ENCODE measurements around the gene RPA3.

RPA3 gene

DNA sequence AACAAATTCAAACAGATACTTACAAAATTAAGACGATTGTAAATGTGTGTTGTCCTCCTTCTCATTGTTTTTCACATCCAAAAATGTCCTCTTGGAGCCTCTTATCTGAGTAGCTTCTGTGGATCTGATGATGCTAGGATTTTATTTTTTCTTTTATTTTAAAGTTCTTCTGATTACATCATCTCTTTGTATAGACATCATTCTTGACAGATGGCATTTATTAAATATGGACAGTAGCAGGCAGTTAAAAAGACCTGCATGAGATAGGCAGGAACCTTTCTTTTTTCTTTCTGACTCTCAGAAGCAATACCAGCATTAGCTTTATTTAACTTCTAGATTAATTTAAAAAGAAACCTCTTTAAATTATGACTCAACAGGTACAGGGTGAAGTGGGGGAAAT lies at the start of gene RPA3:
Gene RPA3, minus strand, starts transcription at position 116 of the 400 bp plus-strand sequence. CDS start 78,189 bp downstream, outside the sequence.
- no peak for DNase-seq

DNA sequence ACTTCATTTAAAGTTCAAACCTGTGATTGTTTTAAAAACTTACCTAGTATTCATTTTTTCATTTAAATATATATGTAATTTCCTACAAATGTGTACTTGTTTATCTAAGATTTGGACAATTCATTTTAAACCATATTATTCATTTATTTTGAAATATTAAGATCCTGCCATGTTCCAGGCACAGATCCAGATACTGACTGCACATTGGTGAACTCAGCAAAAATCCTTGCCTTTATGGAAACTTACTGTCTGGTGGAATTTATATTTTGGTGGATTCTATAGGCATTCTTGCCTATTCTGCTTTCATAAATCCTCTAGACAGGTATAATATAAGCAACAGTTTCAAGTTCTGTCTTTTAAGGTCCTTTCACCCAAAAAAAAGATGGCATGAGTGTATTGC lies 48.3 kb upstream of the RPA3 start:
- no peak for DNase-seq

GRCh38 chr7:7765422-7765821 lies 47.0 kb upstream of the RPA3 start:
- no peak for DNase-seq

- DNase-seq = no peak
Measured at GRCh38 chr7:7764520-7765396, 46.4 kb upstream of the RPA3 start.

DNA sequence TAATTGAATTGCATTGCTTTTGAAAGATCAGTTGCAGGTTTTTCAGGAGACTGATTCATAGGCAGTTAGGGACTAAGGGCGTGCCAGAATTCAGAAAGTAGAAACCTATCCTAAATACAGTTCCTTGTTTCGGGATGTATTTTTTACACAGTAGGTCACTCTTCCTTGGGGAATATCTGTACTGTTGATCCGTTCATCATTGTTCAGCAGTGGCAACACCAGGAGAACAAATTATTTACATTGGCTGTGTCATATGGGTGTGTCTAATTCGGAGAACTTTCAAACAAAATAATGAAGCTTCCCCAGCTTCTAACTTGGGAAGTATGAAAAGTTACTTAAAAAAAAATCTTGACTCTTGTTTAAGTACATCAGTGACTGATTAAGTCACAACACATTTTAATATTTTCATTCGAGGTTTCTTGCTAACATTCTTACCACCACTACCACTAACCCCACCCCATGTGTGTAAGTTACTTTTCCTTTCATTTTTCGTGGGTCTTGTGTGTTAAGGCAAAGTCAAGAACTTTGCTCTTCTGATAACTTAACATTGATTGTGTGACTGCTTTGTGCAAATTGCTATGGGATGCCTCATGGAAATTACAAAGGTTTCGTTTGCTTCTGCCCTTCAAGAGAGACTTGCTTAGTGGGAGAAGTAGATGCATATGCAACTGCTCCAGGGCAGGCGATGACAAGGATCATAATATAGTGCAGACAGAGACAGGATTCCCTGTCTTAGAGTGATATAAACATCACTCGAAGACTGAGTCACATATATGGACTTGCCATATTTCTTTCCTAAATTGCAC lies 43.8 kb upstream of the RPA3 start:
- peak; percentile 19 for DNase-seq

GRCh38 chr7:7761340-7761973 lies 43.0 kb upstream of the RPA3 start:
- DNase-seq = peak; percentile 61

DNA sequence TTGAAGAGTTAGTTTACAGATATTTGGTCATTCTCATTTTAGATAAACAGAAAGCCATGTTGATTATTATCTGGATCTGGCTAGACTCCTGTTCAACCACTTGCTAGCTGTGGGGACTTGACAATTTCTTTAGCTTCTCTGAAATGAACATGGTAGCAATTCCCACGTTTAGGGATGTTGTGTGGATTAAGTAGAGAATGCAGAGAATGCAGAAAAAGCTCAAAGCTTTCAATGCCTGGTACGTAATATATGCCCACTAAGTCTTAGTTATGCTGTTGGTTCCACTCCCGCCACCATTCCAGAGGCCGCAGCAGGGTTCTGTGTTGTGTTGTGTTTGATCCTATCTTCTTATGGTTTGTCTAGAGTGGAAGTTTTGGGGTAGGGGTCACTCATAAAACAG lies 39.2 kb upstream of the RPA3 start:
- DNase-seq = no peak

- no peak for DNase-seq
Measured at GRCh38 chr7:7756577-7756976, 38.2 kb upstream of the RPA3 start.

GRCh38 chr7:7751243-7752092 lies 33.1 kb upstream of the RPA3 start:
- DNase-seq = no peak

DNA sequence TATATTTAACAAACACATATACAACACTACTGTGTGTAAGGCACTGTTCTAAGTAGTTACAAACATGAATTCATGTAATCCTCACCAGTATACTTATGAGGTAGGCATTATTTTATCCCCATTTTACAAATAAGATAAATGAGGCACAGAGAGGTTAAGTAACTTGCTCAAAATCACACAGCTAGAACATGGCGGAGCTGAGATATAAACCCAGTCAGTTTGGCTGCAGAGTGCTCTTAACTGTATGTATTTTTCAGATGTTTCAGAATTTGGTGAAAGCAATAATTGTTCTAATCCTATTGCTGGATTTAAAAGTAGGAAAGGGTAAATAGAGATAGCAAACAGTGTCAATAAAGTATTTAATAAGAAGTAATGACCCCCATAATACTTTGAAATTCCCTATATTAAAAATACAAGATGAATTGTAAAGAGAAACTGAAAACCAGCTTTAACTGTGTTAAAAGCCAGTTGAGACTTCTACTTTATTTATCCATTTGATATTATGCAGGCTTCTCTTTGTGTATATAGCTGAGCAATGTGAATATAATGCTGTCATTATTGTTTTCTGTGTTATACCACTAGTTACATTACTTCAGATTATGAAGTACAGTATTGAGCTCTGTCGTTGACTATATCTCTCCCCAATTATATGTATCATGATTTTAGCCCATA lies 32.3 kb upstream of the RPA3 start:
- DNase-seq = no peak

GRCh38 chr7:7746458-7746857 lies 28.1 kb upstream of the RPA3 start:
- DNase-seq = no peak

- DNase-seq = no peak
Measured at GRCh38 chr7:7745966-7746365, 27.6 kb upstream of the RPA3 start.

- no peak for DNase-seq
Measured at GRCh38 chr7:7745258-7745657, 26.9 kb upstream of the RPA3 start.

GRCh38 chr7:7742223-7742622 lies 23.8 kb upstream of the RPA3 start:
- DNase-seq = no peak

GRCh38 chr7:7740037-7740355 lies 21.6 kb upstream of the RPA3 start:
- DNase-seq = no peak

GRCh38 chr7:7739204-7740036 lies 21.0 kb upstream of the RPA3 start:
- no peak for DNase-seq

GRCh38 chr7:7738622-7739021 lies 20.2 kb upstream of the RPA3 start:
- no peak for DNase-seq

GRCh38 chr7:7738177-7738576 lies 19.8 kb upstream of the RPA3 start:
- no peak for DNase-seq

DNA sequence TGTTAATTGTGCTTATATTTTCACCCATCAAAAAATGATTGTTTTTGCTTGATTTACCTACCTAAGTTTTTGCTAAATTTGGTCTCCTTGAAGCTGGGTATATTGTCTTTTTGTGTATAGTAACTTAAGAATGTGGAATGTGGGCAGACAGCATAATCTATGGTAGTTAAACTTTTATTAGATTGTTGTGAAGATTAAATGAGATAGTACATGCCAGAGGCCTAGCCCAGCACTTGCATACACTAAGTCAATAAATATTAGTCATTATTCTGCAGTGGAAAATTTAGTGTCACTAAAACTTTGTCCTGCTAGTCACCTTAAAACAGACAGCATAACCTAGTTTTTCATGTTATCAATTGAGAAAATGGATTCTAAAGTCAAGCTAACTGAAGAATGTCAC lies 19.3 kb upstream of the RPA3 start:
- DNase-seq = no peak

DNA sequence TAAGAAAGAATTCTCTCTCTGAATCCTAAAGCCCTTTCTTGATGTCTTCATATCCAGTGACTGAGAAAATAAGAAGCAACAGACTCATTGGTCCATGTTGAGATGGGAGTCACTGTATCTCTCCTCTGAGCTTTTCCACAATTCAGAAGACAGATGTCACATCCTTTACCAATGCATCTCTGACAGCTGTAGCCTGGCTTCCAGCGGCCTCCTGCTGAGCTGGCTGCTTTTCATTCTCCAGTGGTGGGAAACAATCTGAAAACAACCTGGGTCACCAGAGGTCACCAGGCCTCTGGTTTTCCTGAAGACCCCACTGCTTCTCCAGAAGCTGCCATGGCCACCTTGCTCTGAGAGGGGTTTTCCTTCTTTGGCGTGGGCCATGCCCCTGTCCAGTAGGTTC lies 18.3 kb upstream of the RPA3 start:
- no peak for DNase-seq

DNA sequence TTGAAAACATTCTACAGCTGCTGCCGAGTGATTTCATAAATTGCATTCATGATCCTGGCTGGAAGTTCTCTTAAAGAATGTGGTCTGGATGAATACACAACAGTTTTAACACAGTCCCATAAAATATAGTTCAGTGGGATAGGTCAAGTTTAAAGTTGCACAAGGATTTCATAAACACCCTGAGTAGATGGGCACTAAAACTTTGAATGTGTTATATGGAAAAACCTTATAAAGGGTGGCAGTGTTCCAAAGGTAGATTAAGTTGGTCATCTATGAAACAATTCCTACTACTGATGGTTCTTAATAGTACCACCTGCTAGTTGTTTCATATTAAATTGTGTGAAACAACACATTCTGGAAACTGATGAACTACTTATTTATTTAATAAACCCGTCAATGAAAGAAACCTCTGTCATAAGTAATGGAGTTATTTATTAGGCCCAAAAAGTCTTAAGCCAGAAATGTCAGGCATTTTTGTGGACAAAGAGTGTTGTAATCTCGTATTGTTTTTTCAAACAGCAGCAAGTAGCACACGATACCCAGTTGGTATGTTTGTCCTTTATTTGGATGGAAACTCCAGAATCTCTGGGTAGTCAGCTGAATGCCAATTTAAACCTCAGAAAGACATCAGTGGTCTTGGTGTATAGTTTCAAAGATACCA lies 14.3 kb upstream of the RPA3 start:
- no peak for DNase-seq
